Duodenal mucosa (tissue), 2 donors: ENCODE results near the gene TRPM4.
"Not testable (repeated sequence)": the region's sequence is repeated elsewhere in the genome, so short reads cannot be mapped to it uniquely, and the experiment has no call there.

Experiments used
- H3K27ac ChIP-seq: one replicate; pipeline ENCODE4 v1.7.0; 2013; ENCODE audit warnings: low read depth, low read length
- H3K27me3 ChIP-seq, 2 donors: one replicate each; pipeline ENCODE4 v1.7.0; 2013; ENCODE audit warnings: low read length in 2 of 2, control low read depth in 1 of 2; ENCODE audit not compliant: insufficient read depth in 2 of 2, control insufficient read depth in 1 of 2
- H3K36me3 ChIP-seq, 2 donors: one replicate each; pipeline ENCODE4 v1.7.0; 2013; ENCODE audit warnings: low read length in 2 of 2, control low read depth in 1 of 2; ENCODE audit not compliant: insufficient read depth in 2 of 2, control insufficient read depth in 1 of 2
- H3K4me1 ChIP-seq, 2 donors: one replicate each; pipeline ENCODE4 v1.7.0; 2013; ENCODE audit warnings: low read length in 2 of 2, control low read depth in 1 of 2; ENCODE audit not compliant: insufficient read depth in 2 of 2, control insufficient read depth in 1 of 2
- H3K4me3 ChIP-seq, 2 donors: one replicate each; pipeline ENCODE4 v1.7.0; 2013; ENCODE audit warnings: low read length in 2 of 2, low read depth in 1 of 2
- H3K9ac ChIP-seq, 2 donors: one replicate each; pipeline ENCODE4 v1.7.0; 2013; ENCODE audit warnings: low read length in 2 of 2, low read depth in 1 of 2
- H3K9me3 ChIP-seq, 2 donors: one replicate each; pipeline ENCODE4 v1.7.0; 2013; ENCODE audit warnings: low read length in 2 of 2, control low read depth in 1 of 2; ENCODE audit not compliant: control insufficient read depth in 1 of 2

The TRPM4 gene

GRCh38 chr19:49189259-49189658 is 31.7 kb downstream of the TRPM4 start:
- H3K36me3 ChIP-seq, result peaks cover 28 to 68% of the 10 kb centered on the region in 2 donors
- H3K4me3 ChIP-seq, result no peak overlapping the region
- H3K27ac ChIP-seq, result no peak overlapping the region

GRCh38 chr19:49190781-49191180 is 33.2 kb downstream of the TRPM4 start:
- Histone ChIP-seq H3K27ac (no peak overlapping the region), H3K36me3 (peaks cover 28 to 68% of the 10 kb centered on the region in 2 donors)

More at GRCh38 chr19:49189259-49189658, 31.7 kb downstream of the TRPM4 start:
- Histone ChIP-seq H3K27me3 (no peaks in the 10 kb centered on the region), H3K4me1 (no peaks in the 10 kb centered on the region), H3K9me3 (no peaks in the 10 kb centered on the region), H3K9ac (no peak overlapping the region)

GRCh38 chr19:49193822-49194394 is 36.3 kb downstream of the TRPM4 start:
- no peaks in the 10 kb centered on the region for H3K9me3 ChIP-seq
- H3K36me3 ChIP-seq, result peaks cover 18 to 43% of the 10 kb centered on the region in 2 donors
- no peak overlapping the region for H3K9ac ChIP-seq
- no peak overlapping the region for H3K27ac ChIP-seq
- H3K4me1 ChIP-seq, result peaks cover 3 to 7% of the 10 kb centered on the region in 2 donors
- no peak overlapping the region for H3K4me3 ChIP-seq
- no peaks in the 10 kb centered on the region for H3K27me3 ChIP-seq

More at GRCh38 chr19:49190781-49191180, 33.2 kb downstream of the TRPM4 start:
- Histone ChIP-seq H3K9ac (no peak overlapping the region), H3K4me1 (no peaks in the 10 kb centered on the region), H3K4me3 (no peak overlapping the region), H3K9me3 (no peaks in the 10 kb centered on the region), H3K27me3 (no peaks in the 10 kb centered on the region)

GRCh38 chr19:49194408-49194807 is 36.8 kb downstream of the TRPM4 start:
- H3K9ac ChIP-seq, result no peak overlapping the region
- H3K27ac ChIP-seq, result no peak overlapping the region
- H3K27me3 ChIP-seq, result no peaks in the 10 kb centered on the region
- H3K9me3 ChIP-seq, result no peaks in the 10 kb centered on the region
- H3K36me3 ChIP-seq, result peaks cover 15 to 38% of the 10 kb centered on the region in 2 donors
- H3K4me3 ChIP-seq, result no peak overlapping the region
- H3K4me1 ChIP-seq, result peaks cover 3 to 7% of the 10 kb centered on the region in 2 donors

GRCh38 chr19:49196527-49197240 is 39.1 kb downstream of the TRPM4 start:
- Histone ChIP-seq H3K36me3 (peaks cover 3 to 30% of the 10 kb centered on the region in 2 donors), H3K9me3 (no peaks in the 10 kb centered on the region), H3K4me3 (no peak overlapping the region), H3K9ac (peak overlapping the region in 1 of 2 donors; percentile 25), H3K27ac (no peak overlapping the region), H3K27me3 (no peaks in the 10 kb centered on the region), H3K4me1 (peaks cover 4 to 8% of the 10 kb centered on the region in 2 donors)

- Histone ChIP-seq H3K4me3 (no peak overlapping the region), H3K4me1 (peaks cover 8 to 13% of the 10 kb centered on the region in 2 donors), H3K9me3 (no peaks in the 10 kb centered on the region), H3K27me3 (no peaks in the 10 kb centered on the region), H3K9ac (no peak overlapping the region), H3K27ac (no peak overlapping the region), H3K36me3 (peaks cover 11 to 32% of the 10 kb centered on the region in 2 donors)
Measured at GRCh38 chr19:49200238-49200862, 42.8 kb downstream of the TRPM4 start.

- H3K27me3 ChIP-seq, result no peaks in the 10 kb centered on the region
- no peak overlapping the region for H3K27ac ChIP-seq
- H3K9me3 ChIP-seq, result no peaks in the 10 kb centered on the region
- no peak overlapping the region for H3K9ac ChIP-seq
- H3K4me1 ChIP-seq, result peaks cover 8 to 13% of the 10 kb centered on the region in 2 donors
- H3K36me3 ChIP-seq, result peaks cover 11 to 37% of the 10 kb centered on the region in 2 donors
- no peak overlapping the region for H3K4me3 ChIP-seq
Measured at GRCh38 chr19:49201042-49201441, 43.5 kb downstream of the TRPM4 start.

- H3K27me3 ChIP-seq, result no peaks in the 10 kb centered on the region
- H3K9ac ChIP-seq, result no peak overlapping the region
- H3K9me3 ChIP-seq, result no peaks in the 10 kb centered on the region
- H3K4me1 ChIP-seq, result peaks cover 9% of the 10 kb centered on the region in 2 donors
- no peak overlapping the region for H3K4me3 ChIP-seq
- peaks cover 11 to 41% of the 10 kb centered on the region in 2 donors for H3K36me3 ChIP-seq
- H3K27ac ChIP-seq, result no peak overlapping the region
Measured at GRCh38 chr19:49205114-49205513, 47.5 kb downstream of the TRPM4 start.

GRCh38 chr19:49209502-49209901 is 51.9 kb downstream of the TRPM4 start:
- H3K4me1 ChIP-seq, H3K9ac ChIP-seq, H3K9me3 ChIP-seq, H3K27ac ChIP-seq, H3K27me3 ChIP-seq, H3K4me3 ChIP-seq: not testable (repeated sequence)
- H3K36me3 ChIP-seq, result peaks cover 0 to 36% of the 10 kb centered on the region in 2 donors
